AG09319 (cell line): Measurements from ENCODE around the gene AMDHD2.

Source experiments
- DNase-seq: peaks from one replicate; pipeline ENCODE4 v3.0.0-alpha.2; 2010; ENCODE audit warnings: low read depth; ENCODE audit errors: extremely low read depth
- TF ChIP-seq, protein P1 (sequence below): IDR thresholded peaks from 2 replicates; pipeline ENCODE4 v1.5.1; 2011; ENCODE audit warnings: low read depth, mild to moderate bottlenecking, inconsistent platforms, low read length, moderate library complexity

The AMDHD2 gene

DNA sequence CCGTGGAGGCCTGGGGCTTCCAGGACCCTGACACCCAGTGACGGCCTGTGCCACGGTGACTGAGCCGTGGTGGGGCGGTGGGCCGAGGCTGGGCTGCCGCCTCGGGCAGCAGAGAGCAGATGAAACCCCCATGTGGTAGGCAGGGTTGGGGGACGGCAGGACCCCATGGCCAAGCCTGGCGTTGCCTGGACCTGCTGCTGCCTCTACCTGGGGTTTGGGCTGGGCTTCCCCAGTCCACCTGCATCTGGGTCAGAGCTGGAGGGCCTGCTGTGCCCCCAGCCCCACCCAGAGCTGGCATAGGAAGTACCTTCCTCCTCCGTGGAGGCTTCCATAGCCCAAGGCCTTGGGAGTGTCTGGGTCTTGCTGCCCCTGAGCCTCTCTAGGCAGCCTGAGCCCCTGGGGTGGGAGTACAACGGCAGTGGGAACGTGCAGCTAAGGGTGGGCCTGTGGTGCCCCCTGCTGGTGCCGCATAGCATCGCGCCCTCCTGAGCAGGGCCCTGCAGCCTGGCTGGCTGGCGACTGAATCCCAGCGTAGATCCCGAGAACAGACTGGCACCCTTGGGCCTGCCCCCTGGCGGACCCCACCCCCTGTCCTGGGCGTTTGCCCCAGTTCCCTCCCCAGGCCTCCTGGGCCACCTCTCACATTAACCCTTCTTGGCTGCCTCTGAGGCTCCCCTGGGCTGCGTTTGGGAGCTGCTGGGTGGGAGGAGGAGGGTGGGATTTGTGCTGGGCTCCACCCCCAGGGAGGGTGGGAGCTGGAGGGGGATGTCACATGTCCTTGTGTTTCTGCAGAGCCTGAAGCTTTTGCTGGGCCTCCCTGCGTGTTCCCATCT, 19.0 kb upstream of the AMDHD2 start:
- no peak for DNase-seq
- TF ChIP-seq, protein P1, sequence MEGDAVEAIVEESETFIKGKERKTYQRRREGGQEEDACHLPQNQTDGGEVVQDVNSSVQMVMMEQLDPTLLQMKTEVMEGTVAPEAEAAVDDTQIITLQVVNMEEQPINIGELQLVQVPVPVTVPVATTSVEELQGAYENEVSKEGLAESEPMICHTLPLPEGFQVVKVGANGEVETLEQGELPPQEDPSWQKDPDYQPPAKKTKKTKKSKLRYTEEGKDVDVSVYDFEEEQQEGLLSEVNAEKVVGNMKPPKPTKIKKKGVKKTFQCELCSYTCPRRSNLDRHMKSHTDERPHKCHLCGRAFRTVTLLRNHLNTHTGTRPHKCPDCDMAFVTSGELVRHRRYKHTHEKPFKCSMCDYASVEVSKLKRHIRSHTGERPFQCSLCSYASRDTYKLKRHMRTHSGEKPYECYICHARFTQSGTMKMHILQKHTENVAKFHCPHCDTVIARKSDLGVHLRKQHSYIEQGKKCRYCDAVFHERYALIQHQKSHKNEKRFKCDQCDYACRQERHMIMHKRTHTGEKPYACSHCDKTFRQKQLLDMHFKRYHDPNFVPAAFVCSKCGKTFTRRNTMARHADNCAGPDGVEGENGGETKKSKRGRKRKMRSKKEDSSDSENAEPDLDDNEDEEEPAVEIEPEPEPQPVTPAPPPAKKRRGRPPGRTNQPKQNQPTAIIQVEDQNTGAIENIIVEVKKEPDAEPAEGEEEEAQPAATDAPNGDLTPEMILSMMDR = peak; percentile 96

DNA sequence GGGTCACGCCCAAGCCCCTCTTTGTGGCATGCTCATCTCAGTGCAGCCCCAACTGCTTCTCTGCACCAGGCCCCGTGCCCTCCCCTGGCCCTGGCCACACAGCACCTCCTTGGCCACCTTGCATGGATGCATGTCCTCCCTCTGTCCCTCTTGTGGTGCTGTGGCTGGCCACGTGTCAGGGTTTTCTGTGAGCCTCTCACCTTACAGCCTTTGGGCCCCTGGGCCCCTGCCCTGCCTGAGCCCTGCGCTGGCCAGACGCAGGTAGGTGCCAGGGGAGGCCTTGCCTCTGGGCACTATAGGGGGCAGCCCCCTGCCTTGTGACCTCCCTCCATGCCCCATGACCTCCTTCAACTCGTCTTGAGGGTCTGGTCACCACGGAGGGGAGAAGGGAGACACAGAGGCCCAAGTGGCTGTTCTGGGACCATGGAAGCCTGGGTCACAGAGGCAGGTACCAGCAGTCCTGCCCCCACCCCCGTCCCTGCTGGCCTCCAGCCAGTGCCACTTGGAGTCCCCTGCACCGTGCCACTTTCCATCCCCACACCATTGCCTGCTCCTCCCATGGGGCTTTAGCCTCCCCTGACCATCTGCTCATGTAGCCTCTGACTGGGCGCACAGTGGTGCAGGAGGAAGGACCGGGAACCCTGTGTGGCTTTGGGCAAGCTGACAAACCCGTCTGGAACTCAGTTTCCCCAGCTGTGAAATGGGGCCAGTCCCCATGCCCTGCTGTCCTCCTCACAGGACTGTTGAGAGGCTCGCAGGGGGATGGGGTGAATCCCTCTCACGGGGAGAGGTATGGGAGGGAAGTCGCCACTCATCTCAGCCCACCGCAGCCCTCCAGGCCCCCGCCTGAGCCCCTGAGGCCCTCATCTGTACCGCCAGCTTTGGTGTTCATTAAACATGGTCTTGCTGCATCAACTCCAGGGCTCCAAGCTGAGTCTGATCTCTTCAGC, 17.9 kb upstream of the AMDHD2 start:
- TF ChIP-seq, protein P1 = no peak
- DNase-seq = no peak

DNA sequence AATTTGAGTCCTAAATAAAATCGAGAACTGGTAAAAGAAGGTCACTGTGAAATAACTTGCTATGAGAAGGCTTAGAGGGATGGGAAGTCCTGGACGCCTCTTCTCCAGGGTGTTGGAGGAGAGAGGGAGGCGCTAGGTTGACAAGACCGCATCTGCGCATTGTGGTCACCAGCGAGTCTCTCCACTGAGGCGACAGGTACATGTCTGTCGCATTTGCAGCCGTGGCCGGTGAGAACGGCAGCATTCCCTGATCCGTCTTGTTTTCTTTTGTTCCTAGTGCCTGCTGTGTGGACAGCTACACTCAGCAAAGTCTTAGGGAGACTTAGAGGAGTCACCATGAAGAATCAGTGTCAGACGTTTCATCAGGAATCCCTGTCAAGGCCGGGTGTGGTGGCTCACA, 14.5 kb upstream of the AMDHD2 start:
- TF ChIP-seq, protein P1 = no peak
- no peak for DNase-seq

GRCh38 chr16:2507052-2507659, 13.0 kb upstream of the AMDHD2 start:
- no peak for DNase-seq
- TF ChIP-seq, protein P1 = no peak

- DNase-seq = no peak
- TF ChIP-seq, protein P1 = no peak
Measured at GRCh38 chr16:2507665-2508064, 12.5 kb upstream of the AMDHD2 start.

DNA sequence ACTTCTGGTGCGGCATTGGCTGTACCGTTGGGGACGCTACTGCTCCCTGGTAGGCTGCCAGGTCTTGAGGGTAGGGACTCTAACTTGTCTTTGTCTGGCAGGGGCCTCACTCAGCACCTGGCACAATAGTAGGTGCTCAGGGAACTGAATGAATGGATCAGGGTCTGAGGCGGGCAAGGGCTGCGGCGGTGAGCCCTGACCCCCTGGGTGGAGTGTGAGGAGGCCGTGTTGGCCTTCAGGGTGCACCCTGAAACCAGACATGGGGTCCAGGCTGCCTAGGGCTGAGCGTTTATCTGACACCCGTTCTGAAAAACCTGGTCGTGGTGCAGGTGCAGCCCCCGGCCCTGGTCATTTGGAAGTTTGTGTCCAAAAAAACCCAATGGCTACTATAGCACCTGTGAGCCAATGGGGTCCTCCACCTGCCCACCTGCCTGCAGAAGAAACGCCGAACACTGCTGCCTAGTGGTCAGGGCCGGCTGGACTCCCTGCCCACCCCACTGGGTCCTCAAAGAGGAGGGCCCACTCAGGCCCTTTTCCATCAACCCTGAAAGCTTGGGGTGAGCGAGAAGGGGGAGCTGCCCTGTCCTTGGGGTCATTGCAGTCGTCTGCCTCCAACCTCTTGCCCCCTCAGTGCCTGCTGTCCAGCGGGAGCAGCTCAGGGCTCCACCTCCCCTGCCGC, 11.3 kb upstream of the AMDHD2 start:
- TF ChIP-seq, protein P1 = no peak
- DNase-seq = no peak
